Mesendoderm (in vitro differentiated cells): ENCODE measurements around the gene TTLL12.

ENCODE experiments used
- DNase-seq: peaks from one replicate; pipeline ENCODE4 v3.0.0; 2013
- H2AK5ac ChIP-seq: 2 replicates; pipeline ENCODE4 v1.6.1; 2013; ENCODE audit warnings: low read length, inconsistent platforms
- H2BK120ac ChIP-seq: 2 replicates; pipeline ENCODE4 v1.6.1; 2013; ENCODE audit warnings: low read depth, mild to moderate bottlenecking, low read length, moderate library complexity, mixed read lengths
- H2BK15ac ChIP-seq: replicated peaks from 2 replicates; pipeline ENCODE4 v1.6.1; 2013; ENCODE audit warnings: low read depth, mild to moderate bottlenecking, moderate library complexity
- H2BK5ac ChIP-seq: 2 replicates; pipeline ENCODE4 v1.6.1; 2013; ENCODE audit warnings: low read length, inconsistent platforms
- H3K18ac ChIP-seq: 2 replicates; pipeline ENCODE4 v1.6.1; 2013; ENCODE audit warnings: mild to moderate bottlenecking, low read length, mixed read lengths
- H3K23ac ChIP-seq: one replicate; pipeline ENCODE4 v1.6.1; 2013; ENCODE audit warnings: low read length
- H3K27ac ChIP-seq: 2 replicates; pipeline ENCODE4 v1.5.1; 2013; ENCODE audit warnings: low read depth, mild to moderate bottlenecking, inconsistent platforms, low read length, moderate library complexity
- H3K27me3 ChIP-seq: 2 replicates; pipeline ENCODE4 v1.6.1; 2013; ENCODE audit warnings: low read length, control low read depth, mild to moderate bottlenecking, inconsistent platforms; ENCODE audit not compliant: insufficient read depth, poor library complexity
- H3K36me3 ChIP-seq: 2 replicates; pipeline ENCODE4 v1.6.1; 2013; ENCODE audit warnings: low read length, inconsistent platforms; ENCODE audit not compliant: control insufficient read depth, insufficient read depth
- H3K4ac ChIP-seq: one replicate; pipeline ENCODE4 v1.6.1; 2013; ENCODE audit warnings: low read depth, mild to moderate bottlenecking, low read length, moderate library complexity
- H3K4me1 ChIP-seq: 2 replicates; pipeline ENCODE4 v1.6.1; 2013; ENCODE audit warnings: low read depth, low read length, inconsistent platforms; ENCODE audit not compliant: control insufficient read depth
- H3K4me2 ChIP-seq: 2 replicates; pipeline ENCODE4 v1.6.1; 2013; ENCODE audit warnings: low read length
- H3K4me3 ChIP-seq: 2 replicates; pipeline ENCODE4 v1.5.1; 2013; ENCODE audit warnings: mild to moderate bottlenecking, low read length
- H3K56ac ChIP-seq: one replicate; pipeline ENCODE4 v1.6.1; 2013; ENCODE audit warnings: low read length
- H3K79me1 ChIP-seq: 2 replicates; pipeline ENCODE4 v1.6.1; 2013; ENCODE audit warnings: low read length, inconsistent platforms
- H3K79me2 ChIP-seq: 2 replicates; pipeline ENCODE4 v1.6.1; 2013; ENCODE audit warnings: mild to moderate bottlenecking, low read length; ENCODE audit not compliant: control insufficient read depth, insufficient read depth
- H3K9ac ChIP-seq: 2 replicates; pipeline ENCODE4 v1.6.1; 2013; ENCODE audit warnings: low read length, inconsistent platforms
- H4K5ac ChIP-seq: one replicate; pipeline ENCODE4 v1.6.1; 2013; ENCODE audit warnings: low read length
- H4K8ac ChIP-seq: one replicate; pipeline ENCODE4 v1.6.1; 2013; ENCODE audit warnings: low read depth, mild to moderate bottlenecking, control low read depth, low read length, moderate library complexity
- WGBS: extraction: QIAGEN DNeasy Blood & Tissue Kit; methylation state at CpG from one replicate; pipeline ENCODE4 v1.1.7; 2013; ENCODE audit warnings: low lambda C conversion rate, missing lambda C conversion rate; ENCODE audit not compliant: insufficient coverage; ENCODE audit errors: extremely low coverage; 5-methylcytosine and 5-hydroxymethylcytosine counted together

The TTLL12 gene

DNA sequence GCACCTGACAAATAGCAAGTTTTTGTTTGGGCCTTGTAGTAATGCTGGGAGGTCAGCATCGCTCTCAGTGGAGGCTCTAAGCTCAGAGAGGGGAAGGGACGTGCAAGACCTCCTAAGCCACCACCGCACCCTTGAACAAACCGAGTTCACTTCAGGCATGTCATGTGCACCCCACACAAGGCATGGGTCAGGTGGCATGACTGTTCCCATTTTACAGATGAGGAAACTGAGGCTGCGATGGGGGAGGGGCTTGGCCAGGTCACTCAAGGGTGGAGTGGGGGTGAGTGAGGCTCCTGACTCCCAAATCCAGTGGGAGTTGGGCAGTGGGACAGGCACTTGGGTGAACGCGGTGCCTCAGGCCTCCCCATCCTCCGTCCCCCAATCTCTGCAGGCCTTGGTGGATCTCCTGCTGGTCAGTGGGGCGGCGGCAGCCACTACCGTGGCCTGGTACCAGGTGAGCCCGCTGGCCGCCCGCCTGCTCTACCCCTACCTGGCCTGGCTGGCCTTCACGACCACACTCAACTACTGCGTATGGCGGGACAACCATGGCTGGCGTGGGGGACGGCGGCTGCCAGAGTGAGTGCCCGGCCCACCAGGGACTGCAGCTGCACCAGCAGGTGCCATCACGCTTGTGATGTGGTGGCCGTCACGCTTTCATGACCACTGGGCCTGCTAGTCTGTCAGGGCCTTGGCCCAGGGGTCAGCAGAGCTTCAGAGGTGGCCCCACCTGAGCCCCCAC, 24.4 kb downstream of the TTLL12 start:
- no peak overlapping the region for H3K23ac ChIP-seq
- DNase-seq, result no peak
- no CpG with 5 or more reads among the region's 24 CpGs for WGBS
- no peak overlapping the region for H4K5ac ChIP-seq
- no peaks in the 10 kb centered on the region for H3K79me2 ChIP-seq
- H3K4ac ChIP-seq, result no peak overlapping the region
- no peak overlapping the region for H2AK5ac ChIP-seq
- H3K79me1 ChIP-seq, result no peaks in the 10 kb centered on the region
- H2BK5ac ChIP-seq, result no peak overlapping the region
- no peak overlapping the region for H2BK120ac ChIP-seq
- no peak overlapping the region for H3K18ac ChIP-seq
- no peak overlapping the region for H3K56ac ChIP-seq
- H3K4me1 ChIP-seq, result no peaks in the 10 kb centered on the region
- H3K27ac ChIP-seq, result no peak overlapping the region
- no peaks in the 10 kb centered on the region for H3K27me3 ChIP-seq
- no peak overlapping the region for H3K4me3 ChIP-seq
- H3K4me2 ChIP-seq, result no peak overlapping the region
- H2BK15ac ChIP-seq, result no peak overlapping the region
- no peak overlapping the region for H3K9ac ChIP-seq
- no peaks in the 10 kb centered on the region for H3K36me3 ChIP-seq
- H4K8ac ChIP-seq, result no peak overlapping the region

DNA sequence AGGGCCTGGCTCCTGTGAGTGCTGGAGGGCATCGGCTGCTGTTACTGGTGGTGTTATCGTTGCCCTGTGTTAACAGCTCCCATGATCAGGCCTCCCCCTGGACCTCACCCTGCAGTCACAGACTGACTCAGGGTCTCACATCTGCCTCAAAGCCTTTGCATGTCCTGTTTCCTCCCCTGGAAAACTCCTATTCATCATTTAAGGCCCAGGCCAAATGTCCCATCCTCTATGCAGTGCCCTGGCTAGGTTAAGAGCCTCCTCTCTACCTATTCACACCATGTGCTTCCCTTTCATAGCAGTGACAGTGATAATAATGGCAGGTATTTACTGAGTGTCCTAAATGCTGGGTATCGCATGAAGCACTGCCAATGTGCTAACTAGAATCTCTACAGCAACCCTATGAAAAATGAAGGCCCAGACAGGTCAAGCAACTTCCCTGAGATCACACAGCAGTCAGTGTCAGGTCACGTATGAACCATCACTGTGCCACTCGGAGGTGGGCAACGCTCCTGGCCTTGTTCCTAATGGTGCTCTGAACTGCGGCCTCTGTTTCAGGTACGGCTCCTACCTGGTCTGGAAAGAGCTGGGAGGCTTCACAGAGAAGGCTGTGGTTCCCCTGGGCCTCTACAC, 26.3 kb downstream of the TTLL12 start:
- no peaks in the 10 kb centered on the region for H3K79me1 ChIP-seq
- H3K18ac ChIP-seq, result no peak overlapping the region
- no CpG with 5 or more reads among the region's 8 CpGs for WGBS

DNA sequence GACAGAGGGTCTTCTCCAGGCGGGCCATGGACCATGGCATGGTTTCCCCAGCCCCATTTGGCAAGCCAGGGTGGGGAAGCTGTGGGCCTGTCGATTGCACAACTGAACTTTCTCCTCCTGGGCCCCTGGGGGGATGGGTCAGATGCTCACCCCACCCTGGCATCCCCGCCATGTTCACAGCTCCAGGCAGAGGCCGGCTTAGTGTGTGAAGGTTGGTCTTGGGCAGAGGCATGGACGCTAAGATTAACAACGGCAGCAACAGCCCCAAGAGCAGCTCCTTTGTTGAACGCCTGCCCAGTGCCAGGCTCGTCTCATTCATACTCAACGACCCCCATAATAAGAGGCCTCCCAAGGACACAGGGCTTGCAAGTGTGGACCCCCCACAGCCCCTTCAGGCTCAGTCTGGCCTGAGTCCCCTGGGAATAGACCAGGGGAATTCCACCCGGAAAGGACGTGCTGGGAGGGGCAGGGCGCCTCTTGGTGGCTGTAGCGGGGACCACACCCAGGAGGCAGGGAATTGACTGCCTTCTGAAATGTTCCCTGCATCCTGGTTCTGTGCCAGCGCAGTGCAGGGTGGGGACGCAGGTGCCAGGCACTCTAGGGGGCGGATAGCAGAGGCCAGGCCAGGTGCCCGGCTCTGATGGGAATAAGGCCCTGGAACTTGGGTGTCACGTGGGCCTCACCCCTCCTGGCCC, 27.3 kb downstream of the TTLL12 start:
- H3K4me2 ChIP-seq, result no peak overlapping the region

More for the DNA sequence above, 26.3 kb downstream of the TTLL12 start:
- Histone ChIP-seq H3K4ac (no peak overlapping the region), H3K56ac (no peak overlapping the region), H3K27ac (no peak overlapping the region), H2BK15ac (no peak overlapping the region), H4K5ac (no peak overlapping the region), H3K23ac (no peak overlapping the region), H3K4me1 (no peaks in the 10 kb centered on the region), H2BK120ac (no peak overlapping the region), H3K4me3 (no peak overlapping the region), H4K8ac (no peak overlapping the region), H3K4me2 (no peak overlapping the region), H3K79me2 (no peaks in the 10 kb centered on the region), H2AK5ac (no peak overlapping the region), H3K9ac (no peak overlapping the region), H3K36me3 (no peaks in the 10 kb centered on the region), H3K27me3 (no peaks in the 10 kb centered on the region), H2BK5ac (no peak overlapping the region)
- DNase-seq, result no peak

DNA sequence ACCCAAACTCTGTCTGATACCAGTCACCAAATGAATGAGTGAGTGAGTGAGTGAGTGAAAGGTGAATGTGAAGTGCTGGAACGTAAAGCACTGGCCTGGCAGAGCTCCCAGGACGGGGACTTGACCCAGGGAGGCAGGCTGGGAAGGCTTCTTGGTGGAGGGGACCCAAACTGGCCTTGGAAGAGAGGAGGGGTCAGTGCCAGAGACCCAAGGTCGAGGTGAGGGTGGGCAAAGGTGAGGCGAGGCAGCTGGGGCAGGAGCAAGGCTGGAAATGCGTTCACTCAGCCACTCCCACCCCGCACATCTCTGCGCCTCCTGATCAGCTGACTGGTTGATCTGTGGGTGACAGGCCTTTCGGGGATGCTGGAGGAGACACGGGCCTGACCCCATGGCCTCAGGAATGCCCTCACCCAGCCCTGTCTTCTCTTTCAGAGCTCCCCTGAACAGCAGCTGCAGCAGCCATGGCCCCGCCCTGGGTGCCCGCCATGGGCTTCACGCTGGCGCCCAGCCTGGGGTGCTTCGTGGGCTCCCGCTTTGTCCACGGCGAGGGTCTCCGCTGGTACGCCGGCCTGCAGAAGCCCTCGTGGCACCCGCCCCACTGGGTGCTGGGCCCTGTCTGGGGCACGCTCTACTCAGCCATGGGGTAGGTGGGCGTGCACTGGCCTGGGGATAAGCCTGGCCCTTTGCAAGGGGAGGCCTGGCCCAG, 28.0 kb downstream of the TTLL12 start:
- Histone ChIP-seq H3K4me3 (no peak overlapping the region), H2BK120ac (no peak overlapping the region), H3K9ac (no peak overlapping the region), H3K36me3 (no peaks in the 10 kb centered on the region), H2BK5ac (no peak overlapping the region), H3K56ac (no peak overlapping the region), H3K79me2 (no peaks in the 10 kb centered on the region), H3K27me3 (no peaks in the 10 kb centered on the region), H3K23ac (no peak overlapping the region), H3K27ac (no peak overlapping the region), H3K4me1 (no peaks in the 10 kb centered on the region), H3K4me2 (no peak overlapping the region), H2AK5ac (no peak overlapping the region), H3K79me1 (no peaks in the 10 kb centered on the region), H4K8ac (no peak overlapping the region), H3K4ac (no peak overlapping the region), H4K5ac (no peak overlapping the region), H3K18ac (no peak overlapping the region), H2BK15ac (no peak overlapping the region)
- no peak for DNase-seq
- WGBS, result no CpG with 5 or more reads among the region's 24 CpGs

More for the DNA sequence above, 27.3 kb downstream of the TTLL12 start:
- no peak overlapping the region for H2BK15ac ChIP-seq
- no peaks in the 10 kb centered on the region for H3K27me3 ChIP-seq
- H3K4ac ChIP-seq, result no peak overlapping the region
- H4K8ac ChIP-seq, result no peak overlapping the region
- H2BK5ac ChIP-seq, result no peak overlapping the region
- no peak overlapping the region for H3K4me3 ChIP-seq
- H3K79me2 ChIP-seq, result no peaks in the 10 kb centered on the region
- no peaks in the 10 kb centered on the region for H3K4me1 ChIP-seq
- no peak overlapping the region for H2AK5ac ChIP-seq
- H2BK120ac ChIP-seq, result no peak overlapping the region
- H3K9ac ChIP-seq, result no peak overlapping the region
- H3K36me3 ChIP-seq, result no peaks in the 10 kb centered on the region
- no peak overlapping the region for H3K23ac ChIP-seq
- no peaks in the 10 kb centered on the region for H3K79me1 ChIP-seq
- H3K18ac ChIP-seq, result no peak overlapping the region
- no peak overlapping the region for H4K5ac ChIP-seq
- WGBS, result no CpG with 5 or more reads among the region's 18 CpGs
- no peak overlapping the region for H3K56ac ChIP-seq
- peak; percentile 31 for DNase-seq
- no peak overlapping the region for H3K27ac ChIP-seq

DNA sequence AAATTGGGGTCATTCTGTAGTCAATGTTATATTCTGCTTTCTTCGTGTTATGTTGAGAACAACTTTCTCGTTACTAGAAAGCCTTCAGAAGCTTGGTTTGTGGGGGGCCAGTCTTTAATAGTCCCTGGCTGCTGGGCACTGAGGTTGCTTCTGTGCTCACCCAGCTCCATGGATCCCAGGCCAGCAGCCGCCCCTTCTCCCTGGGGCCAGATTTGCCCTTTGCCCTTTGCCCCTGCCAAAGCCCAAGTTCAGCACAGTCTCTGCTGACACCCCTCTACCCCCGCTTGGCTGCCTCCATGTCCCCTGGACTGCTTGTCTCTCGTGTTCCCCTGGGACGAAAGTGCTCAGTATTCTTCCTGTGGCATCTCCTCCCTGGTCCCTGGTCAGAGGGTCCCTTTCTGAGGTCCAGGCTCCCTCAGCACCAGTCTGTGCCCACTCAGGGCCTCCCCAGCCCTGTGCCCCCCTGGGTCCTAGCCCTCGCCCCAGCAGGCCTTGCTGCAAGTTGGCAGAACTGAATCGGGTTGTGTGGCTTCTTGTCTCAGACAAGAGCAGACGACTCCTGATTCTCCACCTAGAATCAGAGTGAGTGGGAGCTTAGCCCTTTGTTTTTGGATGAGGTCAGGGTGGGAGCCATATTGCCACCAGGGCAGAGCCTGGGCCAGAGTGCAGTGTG, 28.9 kb downstream of the TTLL12 start:
- no peaks in the 10 kb centered on the region for H3K4me1 ChIP-seq
- WGBS, result no CpG with 5 or more reads among the region's 9 CpGs
- H2AK5ac ChIP-seq, result no peak overlapping the region
- no peaks in the 10 kb centered on the region for H3K79me1 ChIP-seq
- no peak overlapping the region for H3K4me2 ChIP-seq
- no peak overlapping the region for H3K9ac ChIP-seq
- no peak overlapping the region for H2BK15ac ChIP-seq
- no peak overlapping the region for H2BK5ac ChIP-seq
- no peak overlapping the region for H3K18ac ChIP-seq
- no peaks in the 10 kb centered on the region for H3K36me3 ChIP-seq
- no peak overlapping the region for H2BK120ac ChIP-seq
- H3K27me3 ChIP-seq, result no peaks in the 10 kb centered on the region
- H3K4me3 ChIP-seq, result no peak overlapping the region
- no peak overlapping the region for H3K56ac ChIP-seq
- H4K5ac ChIP-seq, result no peak overlapping the region
- no peak overlapping the region for H4K8ac ChIP-seq
- no peaks in the 10 kb centered on the region for H3K79me2 ChIP-seq
- no peak overlapping the region for H3K27ac ChIP-seq
- DNase-seq, result no peak
- no peak overlapping the region for H3K23ac ChIP-seq
- no peak overlapping the region for H3K4ac ChIP-seq
